Muscle of leg (tissue), 11 donors: Measurements from ENCODE around the gene HOXB6. TPM values are rescaled to one million over a fixed set of nuclear protein-coding genes. Genes with fewer than 3 reads are reported as not detected.
A peak's percentile ranks its signal among the peaks of the same experiment; 100 is the strongest.

Source experiments
- DNase-seq: peaks from one replicate; pipeline ENCODE4 v3.0.0; 2013
- H3K27ac ChIP-seq: one replicate; pipeline ENCODE4 v1.5.1; 2013; ENCODE audit warnings: mild to moderate bottlenecking, low read length, control low read depth
- H3K27me3 ChIP-seq: one replicate; pipeline ENCODE4 v1.6.1; 2013; ENCODE audit warnings: low read length; ENCODE audit not compliant: control insufficient read depth, insufficient read depth
- H3K36me3 ChIP-seq: one replicate; pipeline ENCODE4 v1.6.1; 2013; ENCODE audit warnings: low read length; ENCODE audit not compliant: control insufficient read depth, insufficient read depth
- H3K4me1 ChIP-seq: one replicate; pipeline ENCODE4 v1.6.1; 2013; ENCODE audit warnings: low read length; ENCODE audit not compliant: control insufficient read depth, insufficient read depth
- H3K4me3 ChIP-seq: one replicate; pipeline ENCODE4 v1.5.1; 2013; ENCODE audit warnings: low read length, control low read depth
- H3K9me3 ChIP-seq: replicated peaks from 2 replicates; pipeline ENCODE4 v1.6.1; 2013; ENCODE audit warnings: low read depth, low read length; ENCODE audit not compliant: control insufficient read depth
- WGBS: methylation state at CpG from one replicate; pipeline ENCODE4 v1.1.5; 2013; ENCODE audit warnings: missing lambda C conversion rate; ENCODE audit not compliant: insufficient coverage; 5-methylcytosine and 5-hydroxymethylcytosine counted together
- polyA plus RNA-seq, 8 donors: library from polyadenylated mRNA; unstranded; fragments of 120-200 nt; gene quantifications; one replicate each; pipeline versions ENCODE4 v1.2.1 to v1.2.3, GENCODE V29; 2013; ENCODE audit warnings: inconsistent platforms in 1 of 8, low replicate concordance in 1 of 8; ENCODE audit not compliant: insufficient read length in 8 of 8, insufficient read depth in 1 of 8
- total RNA-seq: library from RNA; stranded (reverse); fragments of 120-200 nt; gene quantifications from one replicate; pipeline ENCODE4 v1.2.4, GENCODE V29; 2013

Gene HOXB6
- total and polyA plus RNA-seq, 9 donors, result 0.84 to 1.7 (median 1.2) TPM

- peaks cover 96% of the 10 kb centered on the region for H3K27me3 ChIP-seq
- H3K27ac ChIP-seq, result peak overlapping the region; percentile 47
- DNase-seq, result no peak
- no peaks in the 10 kb centered on the region for H3K9me3 ChIP-seq
- H3K36me3 ChIP-seq, result no peaks in the 10 kb centered on the region
- 0% methylated on average over 6 of the region's 19 CpGs for WGBS
- peaks cover 32% of the 10 kb centered on the region for H3K4me1 ChIP-seq
- peak overlapping the region; percentile 37 for H3K4me3 ChIP-seq
These were observed 27.3 kb downstream of the HOXB6 start for GRCh38 chr17:48577330-48577945.

- 15% methylated on average over 15 of the region's 43 CpGs for WGBS
- H3K4me3 ChIP-seq, result peak overlapping the region; percentile 37
- peaks cover 29% of the 10 kb centered on the region for H3K4me1 ChIP-seq
- H3K27me3 ChIP-seq, result peaks cover 96% of the 10 kb centered on the region
- H3K36me3 ChIP-seq, result no peaks in the 10 kb centered on the region
- no peaks in the 10 kb centered on the region for H3K9me3 ChIP-seq
- no peak overlapping the region for H3K27ac ChIP-seq
- no peak for DNase-seq
These were observed 28.1 kb downstream of the HOXB6 start for GRCh38 chr17:48576479-48577309.

DNA sequence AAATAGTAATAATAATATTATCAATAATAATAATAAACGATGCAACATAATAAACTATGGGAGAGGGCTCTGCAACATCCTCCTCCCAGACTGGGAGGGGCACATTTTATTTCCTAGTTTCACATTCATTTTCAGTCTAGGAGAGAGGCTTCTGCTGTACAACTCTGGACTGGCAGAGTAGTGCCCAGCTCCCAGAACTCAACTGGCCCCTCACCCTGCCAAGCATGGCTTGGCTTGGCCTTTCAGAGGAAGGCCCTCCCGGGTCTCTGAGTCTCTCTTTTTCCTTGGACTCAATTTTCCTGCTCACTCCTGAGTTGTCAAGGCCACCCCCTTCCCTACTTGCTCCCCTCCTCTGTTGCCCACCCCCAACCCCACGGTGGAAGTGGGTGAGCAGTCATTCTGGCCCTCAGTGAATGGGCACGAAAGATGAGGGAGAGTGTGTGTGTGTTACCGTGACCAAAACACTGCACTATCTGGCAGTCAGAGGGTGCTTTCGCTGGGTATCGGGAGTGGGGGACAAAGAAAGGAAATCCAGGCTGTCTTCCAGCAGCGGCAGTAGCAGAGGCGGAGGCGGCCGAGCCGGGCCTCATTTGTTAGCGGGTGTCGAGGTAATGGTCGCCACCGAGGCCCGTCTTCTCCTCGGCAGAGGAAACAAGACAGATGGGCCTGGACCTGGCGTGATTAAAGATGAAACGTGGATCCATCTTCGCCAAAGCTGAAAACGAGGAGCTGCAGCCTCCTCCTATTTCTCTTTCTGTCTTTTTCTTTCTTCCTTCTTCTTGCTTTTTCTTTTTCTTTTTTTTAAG lies 28.9 kb downstream of the HOXB6 start:
- 12% methylated on average over 12 of the region's 22 CpGs for WGBS
- Histone ChIP-seq H3K4me3 (no peak overlapping the region), H3K36me3 (no peaks in the 10 kb centered on the region), H3K27me3 (peaks cover 96% of the 10 kb centered on the region), H3K4me1 (peaks cover 35% of the 10 kb centered on the region), H3K9me3 (no peaks in the 10 kb centered on the region), H3K27ac (peak overlapping the region; percentile 47)
- no peak for DNase-seq

DNA sequence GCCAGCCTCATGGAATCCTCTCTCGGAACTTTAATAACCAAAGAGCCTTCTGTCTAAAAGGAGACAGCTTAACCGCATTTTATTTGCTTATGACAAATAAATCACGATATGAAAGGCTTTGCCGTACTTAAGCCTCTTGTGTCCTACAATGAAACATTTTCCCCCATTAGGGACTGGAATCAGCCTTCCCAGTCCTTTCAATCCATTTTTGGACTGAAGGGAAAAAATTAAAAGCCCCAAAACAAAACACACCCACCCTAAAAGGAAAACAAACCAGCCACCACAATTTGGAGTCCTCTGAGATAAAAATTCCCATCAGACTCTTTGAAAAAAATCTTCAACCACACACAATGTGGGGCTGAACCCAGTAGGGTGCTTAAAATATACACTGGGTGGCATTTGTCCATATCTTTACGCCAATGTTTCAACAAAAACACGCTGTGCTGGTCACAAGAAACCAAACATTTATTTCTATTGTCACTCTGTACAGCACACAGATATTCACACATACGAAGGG lies 29.7 kb downstream of the HOXB6 start:
- H3K27me3 ChIP-seq, result peaks cover 96% of the 10 kb centered on the region

DNA sequence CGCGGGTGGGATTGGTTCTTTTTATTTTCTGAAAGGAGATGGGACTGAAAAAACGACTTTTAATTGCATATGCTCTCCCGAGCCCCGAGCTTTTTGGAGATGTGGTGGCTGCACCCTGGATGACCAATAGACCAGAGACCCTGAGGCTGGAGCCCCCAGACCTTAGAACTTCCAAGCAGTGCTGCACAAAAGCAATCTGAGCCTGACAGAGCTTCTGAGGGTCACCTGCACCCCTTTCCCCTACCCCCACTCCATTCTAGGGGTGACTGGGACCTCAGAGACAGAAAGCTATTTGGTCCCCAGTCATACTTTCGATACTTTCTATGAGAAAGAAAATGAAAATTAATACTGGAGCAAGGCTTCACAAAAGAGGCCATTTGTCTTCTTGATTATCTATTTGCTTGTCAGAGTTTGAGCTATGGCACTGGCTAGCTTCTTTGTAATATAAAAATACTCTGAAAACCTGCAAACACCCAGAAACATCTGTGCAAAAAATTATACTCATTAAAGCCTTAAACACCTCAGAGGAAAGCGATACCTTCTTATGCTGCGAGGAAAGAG lies 30.2 kb downstream of the HOXB6 start:
- Histone ChIP-seq H3K4me1 (peaks cover 41% of the 10 kb centered on the region), H3K36me3 (no peaks in the 10 kb centered on the region), H3K9me3 (no peaks in the 10 kb centered on the region), H3K27me3 (peaks cover 96% of the 10 kb centered on the region), H3K4me3 (no peak overlapping the region), H3K27ac (no peak overlapping the region)
- 25% methylated on average over 5 of the region's 8 CpGs for WGBS
- no peak for DNase-seq

More for the DNA sequence above, 29.7 kb downstream of the HOXB6 start:
- no peak for DNase-seq
- Histone ChIP-seq H3K9me3 (no peaks in the 10 kb centered on the region), H3K4me1 (peaks cover 41% of the 10 kb centered on the region), H3K27ac (no peak overlapping the region), H3K4me3 (no peak overlapping the region), H3K36me3 (no peaks in the 10 kb centered on the region)
- WGBS, result no CpG with 5 or more reads among the region's 7 CpGs

DNA sequence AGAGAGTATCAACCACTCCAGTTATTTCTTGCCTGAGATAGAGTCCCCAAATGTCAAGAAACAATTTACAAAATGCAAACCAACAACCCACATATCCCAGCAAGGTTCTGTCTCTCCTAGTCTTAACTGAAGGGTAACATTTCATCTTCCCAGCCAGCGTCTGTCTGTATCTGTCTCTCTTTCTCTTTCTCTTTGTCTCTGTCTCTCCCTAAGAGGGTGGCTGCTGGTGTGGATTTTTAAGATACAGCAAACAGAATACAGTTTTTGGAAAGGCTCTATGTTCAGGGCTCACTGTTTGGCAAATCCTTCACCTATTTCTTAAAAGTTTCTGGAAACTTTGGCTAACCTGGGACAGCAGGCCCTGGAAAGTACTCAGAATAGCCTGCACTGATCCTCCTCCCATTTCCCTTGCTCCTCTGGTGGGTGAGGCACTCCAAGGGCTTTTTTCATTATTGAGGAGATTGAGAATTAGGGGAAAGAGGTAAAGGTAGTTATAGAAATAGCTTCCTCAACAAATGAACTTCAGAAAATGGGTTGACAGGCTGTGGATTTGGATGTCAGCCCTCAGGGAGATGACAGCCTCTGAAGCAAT lies 32.9 kb downstream of the HOXB6 start:
- no peak for DNase-seq
- H3K27me3 ChIP-seq, result peaks cover 97% of the 10 kb centered on the region
- peak overlapping the region; percentile 40 for H3K27ac ChIP-seq
- no peak overlapping the region for H3K4me3 ChIP-seq
- no peaks in the 10 kb centered on the region for H3K36me3 ChIP-seq
- no peaks in the 10 kb centered on the region for H3K9me3 ChIP-seq
- peaks cover 31% of the 10 kb centered on the region for H3K4me1 ChIP-seq
- no CpG with 5 or more reads among the region's 1 CpG for WGBS

- 24% methylated on average over 21 of the region's 26 CpGs for WGBS
- Histone ChIP-seq H3K4me1 (peaks cover 24% of the 10 kb centered on the region), H3K9me3 (no peaks in the 10 kb centered on the region), H3K27ac (peak overlapping the region; percentile 40), H3K4me3 (no peak overlapping the region), H3K36me3 (no peaks in the 10 kb centered on the region), H3K27me3 (peaks cover 97% of the 10 kb centered on the region)
- DNase-seq, result no peak
These were observed 33.6 kb downstream of the HOXB6 start for GRCh38 chr17:48571024-48571818.

DNA sequence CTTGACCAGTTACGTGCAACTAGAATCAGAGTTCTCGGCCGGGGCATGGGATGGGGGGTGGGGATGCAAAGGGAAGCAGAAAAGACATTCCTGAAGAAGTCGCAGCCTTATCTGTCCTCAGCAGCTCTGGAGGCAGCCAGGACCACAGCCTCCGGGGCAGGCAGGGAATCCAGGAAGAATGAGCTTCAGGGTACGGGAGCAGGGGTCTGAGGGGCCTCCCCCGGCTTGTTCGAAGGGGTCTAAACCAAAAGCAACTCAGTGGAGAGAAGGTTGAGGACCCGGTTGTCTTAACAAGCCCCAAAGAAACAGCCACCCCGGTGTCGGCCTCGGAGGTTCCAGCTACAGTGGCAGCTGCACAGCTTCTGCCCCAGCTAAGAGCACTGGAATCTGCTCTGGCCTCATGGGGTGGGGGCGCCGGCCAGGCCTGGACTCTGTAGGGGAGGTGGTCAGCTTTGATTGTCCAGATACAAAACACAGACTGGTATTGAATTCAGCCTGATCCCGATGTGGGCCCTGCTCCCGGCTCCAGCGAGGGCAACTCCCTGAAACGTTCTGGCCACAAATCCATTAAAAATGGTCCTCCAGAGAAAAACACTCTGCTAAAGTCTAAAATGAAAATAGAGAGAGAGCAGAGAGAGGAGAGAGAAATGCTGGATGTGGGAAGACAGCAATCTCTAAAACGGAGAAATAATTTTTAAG lies 34.3 kb downstream of the HOXB6 start:
- H3K36me3 ChIP-seq, result no peaks in the 10 kb centered on the region
- H3K27ac ChIP-seq, result peak overlapping the region; percentile 60
- peaks cover 97% of the 10 kb centered on the region for H3K27me3 ChIP-seq
- no peak for DNase-seq
- H3K9me3 ChIP-seq, result no peaks in the 10 kb centered on the region
- H3K4me1 ChIP-seq, result peaks cover 19% of the 10 kb centered on the region
- H3K4me3 ChIP-seq, result no peak overlapping the region
- 8% methylated on average over 12 of the region's 19 CpGs for WGBS
